ENCODE data around the gene DKK2.
"Not testable (repeated sequence)": the region's sequence is repeated elsewhere in the genome, so short reads cannot be mapped to it uniquely, and the experiment has no call there.

DKK2 gene

DNA sequence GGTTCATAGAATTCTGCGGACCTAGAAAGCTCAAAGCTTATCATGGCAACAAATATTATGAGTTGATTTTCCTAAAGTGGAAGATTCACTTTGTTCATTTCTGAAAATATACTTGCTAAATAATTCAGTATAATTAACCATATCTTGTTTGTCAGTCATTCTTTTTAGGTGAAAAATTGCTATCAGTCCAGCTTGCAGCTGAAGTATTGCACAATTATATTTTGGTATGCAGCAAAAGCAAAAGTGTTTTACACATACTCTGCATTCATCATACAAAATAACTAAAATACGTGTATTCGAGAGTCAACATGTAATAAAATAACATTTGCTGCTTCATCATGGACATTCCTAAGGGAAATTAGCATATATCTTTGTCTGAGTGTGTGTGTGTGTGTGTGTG is 24.8 kb downstream of the DKK2 start:
- no peak for DNase-seq

DNA sequence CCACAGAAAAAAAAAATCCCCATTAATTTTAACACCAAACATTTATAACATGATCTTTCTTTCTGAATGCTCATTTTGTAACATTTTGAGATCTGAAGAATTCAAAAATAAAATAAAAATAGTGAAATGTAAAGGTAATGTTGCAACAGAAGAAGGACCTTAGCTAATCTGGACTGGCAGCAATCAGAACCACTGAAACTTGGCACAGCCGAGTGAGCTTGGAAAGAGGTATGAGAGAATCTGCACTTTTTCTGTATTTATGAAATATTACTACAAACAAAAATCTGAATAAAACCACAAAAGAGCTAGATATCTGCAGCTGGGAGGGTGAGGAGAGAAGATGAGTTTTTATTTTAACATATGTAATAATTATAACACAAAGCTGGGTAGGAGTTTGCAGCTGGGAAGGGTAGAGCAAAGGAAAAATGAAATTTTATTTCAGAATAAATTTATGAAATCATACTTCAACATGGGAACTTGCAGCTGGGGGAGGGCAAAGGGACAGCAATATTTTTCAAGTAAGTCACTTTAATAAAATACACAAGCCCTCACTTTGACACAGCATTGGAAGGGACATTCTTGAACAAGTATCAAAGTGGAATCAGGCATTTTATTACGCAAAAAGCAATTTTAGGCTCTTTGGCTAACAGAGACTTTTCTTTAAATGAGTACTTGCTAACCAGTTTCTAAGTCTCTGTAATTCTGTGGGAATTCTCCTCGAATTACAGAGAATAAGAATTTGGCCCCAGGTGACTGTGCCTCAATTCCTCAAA is 26.7 kb downstream of the DKK2 start:
- DNase-seq, result no peak

DNA sequence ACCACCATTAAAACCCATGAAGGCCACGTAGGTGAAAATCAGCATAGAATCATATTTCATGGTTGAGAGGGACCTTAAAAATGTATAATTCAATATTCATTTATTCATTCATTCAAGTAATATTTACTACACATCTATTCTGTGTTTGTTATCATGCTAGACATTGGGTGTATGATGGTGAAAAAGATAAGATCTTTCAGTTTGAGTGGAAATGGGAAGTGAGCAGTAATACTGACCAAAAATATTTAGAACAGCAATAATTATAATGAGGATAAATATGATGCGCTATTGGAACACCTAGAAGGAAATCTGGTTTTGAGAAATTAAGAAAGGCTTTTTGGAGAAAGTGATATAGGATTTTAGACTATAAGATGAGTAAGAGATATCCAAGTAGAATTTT is 28.0 kb downstream of the DKK2 start:
- no peak for DNase-seq

DNA sequence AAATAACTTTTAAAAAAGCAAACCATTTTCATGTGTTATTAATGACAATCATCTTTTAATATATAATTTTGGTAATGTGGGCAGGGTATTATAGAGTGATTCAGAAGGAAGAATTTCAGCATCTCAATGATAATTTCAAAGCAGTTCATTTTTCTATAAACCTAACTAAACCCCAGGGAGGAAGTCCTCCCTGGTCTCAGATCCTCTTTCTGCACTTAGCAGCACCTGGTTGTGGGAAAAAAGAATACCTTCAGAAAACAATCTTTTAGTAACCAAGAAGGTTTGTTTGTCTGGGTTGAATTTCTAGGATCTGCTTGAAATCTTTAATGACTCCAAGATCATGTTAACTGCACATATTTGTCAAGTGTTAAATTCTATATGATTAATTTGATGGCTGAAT is 29.9 kb downstream of the DKK2 start:
- DNase-seq, result no peak

DNA sequence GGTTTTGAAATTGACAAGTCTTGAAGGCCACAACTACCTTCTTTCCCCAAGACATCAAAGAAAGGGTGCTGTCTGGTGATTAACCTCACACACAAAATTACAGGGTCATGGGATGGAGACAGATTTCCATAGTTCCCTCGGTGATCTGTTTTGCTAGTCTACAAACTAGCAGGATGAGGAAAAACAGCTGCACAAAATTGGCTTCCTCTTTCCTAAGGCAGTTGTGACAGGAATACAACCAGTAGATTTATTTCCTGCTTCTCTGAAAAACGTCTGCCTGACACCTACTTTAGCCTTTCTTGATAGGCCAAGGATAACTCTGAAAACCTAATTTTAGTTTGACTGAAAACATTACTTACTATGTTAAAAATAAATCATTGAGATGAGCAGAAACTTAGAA is 39.6 kb downstream of the DKK2 start:
- DNase-seq, result no peak

DNA sequence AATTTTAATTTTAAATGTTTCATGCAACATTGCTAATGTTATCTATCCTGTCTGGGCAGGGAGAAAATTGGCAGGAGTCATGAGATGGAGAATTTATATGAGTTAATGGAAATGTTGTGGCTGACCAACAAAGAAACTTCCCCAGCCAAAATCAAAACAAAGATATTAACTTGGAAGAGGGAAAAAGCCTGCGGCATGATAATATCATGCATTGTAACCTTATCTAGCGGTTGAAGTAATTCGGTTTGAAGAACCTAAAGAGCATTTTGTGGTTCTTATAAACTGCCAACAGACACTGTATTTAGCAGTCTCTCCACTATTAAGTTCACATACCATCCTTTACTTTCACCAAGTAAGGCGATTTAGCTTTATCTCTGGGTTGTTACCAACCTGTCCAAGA is 42.3 kb downstream of the DKK2 start:
- no peak for DNase-seq

DNA sequence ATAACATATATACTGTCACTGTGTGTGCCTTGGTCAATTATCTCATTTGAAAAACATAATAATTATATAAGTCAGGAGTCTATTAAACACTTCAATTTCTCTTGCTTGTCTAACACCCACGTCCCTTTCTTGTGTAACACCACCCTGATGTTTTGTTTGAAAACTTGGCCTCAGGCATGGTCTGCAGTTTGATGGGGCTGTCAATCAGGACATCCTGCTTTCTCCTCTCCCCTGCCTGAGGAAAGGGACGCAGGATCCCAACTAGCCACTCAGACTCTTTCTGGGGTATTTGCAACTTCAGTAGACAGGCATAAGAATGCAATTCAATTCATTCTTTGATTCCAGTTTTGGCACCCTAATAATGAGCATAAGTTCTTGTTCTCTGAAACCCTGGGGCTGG is 48.8 kb downstream of the DKK2 start:
- DNase-seq, result no peak

DNA sequence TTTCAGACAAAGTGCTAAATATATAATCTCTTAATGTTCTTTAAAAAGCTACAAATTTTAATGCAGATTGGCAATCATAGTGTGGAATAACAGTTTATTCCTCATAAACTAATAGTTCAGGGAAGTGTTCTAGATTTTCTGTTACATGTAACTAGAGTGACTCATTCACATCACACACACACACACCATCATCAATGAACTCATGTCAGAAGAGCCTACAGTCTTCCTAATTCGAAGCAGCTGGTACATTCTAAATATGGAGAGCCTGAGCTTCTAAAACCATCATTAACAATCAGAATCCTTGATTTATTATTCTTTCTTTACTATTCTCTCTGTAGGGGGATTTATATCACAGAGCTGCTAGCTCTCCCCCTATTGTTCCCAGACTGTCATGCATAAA is 49.6 kb downstream of the DKK2 start:
- no peak for DNase-seq

DNA sequence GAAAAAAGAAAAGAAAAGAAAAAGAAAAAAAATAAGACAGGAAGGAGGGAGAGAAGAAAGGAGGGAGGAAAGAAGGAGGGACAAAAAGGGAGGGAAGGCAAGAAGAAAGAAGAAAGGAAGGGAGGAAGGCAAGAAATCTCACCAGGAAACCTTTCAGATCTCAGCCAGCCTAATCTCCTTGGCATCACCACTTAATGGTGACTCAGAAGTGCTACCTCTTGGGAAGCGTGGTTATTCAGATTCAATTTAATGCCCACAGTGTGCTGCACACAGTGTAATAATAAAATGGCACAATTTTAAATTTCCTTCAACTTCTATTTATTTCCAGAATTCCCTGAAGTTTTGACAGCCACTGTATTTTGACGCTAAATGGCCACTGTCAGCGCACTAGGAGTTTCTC is 50.3 kb downstream of the DKK2 start:
- no peak for DNase-seq

DNA sequence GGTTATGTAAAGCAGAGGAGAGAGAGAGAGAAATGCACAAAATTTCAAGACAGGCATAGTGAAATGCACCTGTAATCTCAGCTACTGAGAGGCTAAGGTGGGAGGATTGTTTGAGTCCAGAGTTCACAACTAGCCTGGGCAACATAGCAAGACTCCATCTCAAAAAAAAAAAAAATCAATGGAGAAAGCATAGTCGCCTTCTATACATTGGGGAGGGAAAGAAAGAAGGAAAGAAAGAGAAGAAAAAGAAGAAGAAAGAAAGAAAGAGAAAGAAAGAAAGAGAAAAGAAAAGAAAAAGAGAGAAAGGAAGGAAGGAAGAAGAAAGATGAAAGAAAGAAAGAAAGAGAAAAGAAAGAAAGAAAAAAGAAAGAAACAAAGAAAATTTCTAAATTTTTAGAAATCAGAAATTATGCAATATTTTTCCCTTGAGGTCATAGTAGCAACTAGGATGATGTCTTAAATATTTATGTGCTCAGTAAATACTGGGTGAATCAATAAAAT is 53.4 kb downstream of the DKK2 start:
- DNase-seq, result no peak

DNA sequence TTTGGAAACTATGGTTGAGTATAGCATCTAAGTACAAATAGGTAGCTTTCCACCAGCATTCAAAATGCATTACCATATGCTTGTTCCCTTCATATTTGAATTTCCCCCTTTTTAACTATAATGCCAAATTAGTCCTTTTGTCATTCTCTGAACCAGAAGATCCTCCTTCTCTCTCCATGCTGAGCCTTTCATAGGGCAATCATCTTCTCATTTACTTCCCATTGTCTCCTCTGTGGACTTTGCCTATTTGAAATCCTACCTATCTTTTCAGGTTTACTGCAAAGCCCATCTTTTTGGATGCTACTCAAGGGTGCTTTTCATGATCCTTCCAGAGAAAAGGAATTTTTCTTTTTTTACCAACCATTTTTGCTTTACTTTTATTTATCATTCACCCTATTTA is 54.7 kb downstream of the DKK2 start:
- no peak for DNase-seq

DNA sequence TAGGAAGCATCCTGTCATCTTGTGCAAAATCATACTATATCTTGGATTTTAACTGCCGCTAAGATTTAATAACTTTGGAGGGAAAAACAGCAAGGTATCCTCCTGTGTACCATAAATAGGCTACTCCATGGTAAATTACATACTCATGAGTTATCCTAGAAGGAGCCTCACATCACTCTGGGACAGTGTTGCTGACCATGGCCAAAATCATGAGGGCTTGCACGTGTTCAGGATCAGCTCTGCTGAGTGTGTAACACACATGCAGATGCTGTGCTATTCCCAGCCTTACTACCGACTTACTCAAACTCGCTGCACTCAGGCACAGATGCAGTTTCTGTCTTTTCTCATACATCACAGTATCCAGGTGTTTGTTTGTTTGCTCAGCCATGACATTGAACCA is 56.6 kb downstream of the DKK2 start:
- DNase-seq, result no peak

DNA sequence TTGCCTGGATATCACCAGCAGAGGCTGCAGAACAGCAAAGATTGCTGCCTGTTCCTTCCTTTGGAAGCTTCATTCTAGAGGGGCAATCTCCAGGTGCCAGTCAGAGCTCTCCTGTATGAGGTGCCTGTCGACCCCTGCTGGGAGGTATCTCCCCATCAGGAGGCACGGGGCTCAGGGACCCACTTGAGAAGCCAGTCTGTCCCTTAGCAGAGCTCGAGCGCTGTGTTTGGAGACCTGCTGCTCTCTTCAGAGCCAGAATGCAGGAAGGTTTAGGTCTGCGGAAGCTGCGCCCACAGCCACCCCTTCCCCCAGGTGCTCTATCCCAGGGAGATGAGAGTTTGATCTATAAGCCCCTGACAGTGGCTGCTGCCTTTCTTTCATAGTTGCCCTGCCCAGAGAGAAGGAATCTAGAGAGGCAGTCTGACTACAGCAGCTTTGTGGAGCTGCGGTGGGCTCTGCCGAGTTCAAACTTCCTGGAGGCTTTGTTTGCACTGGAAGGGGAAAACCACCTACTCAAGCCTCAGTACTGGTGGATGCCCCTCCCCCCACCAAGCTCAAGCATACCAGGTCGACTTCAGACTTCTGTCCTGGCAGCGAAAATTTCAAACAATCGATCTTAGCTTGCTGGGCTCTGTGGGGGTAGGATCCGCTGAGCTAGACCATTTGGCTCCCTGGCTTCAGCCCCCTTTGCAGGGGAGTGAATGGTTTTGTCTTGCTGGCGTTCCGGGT is 57.9 kb downstream of the DKK2 start:
- no peak for DNase-seq

DNA sequence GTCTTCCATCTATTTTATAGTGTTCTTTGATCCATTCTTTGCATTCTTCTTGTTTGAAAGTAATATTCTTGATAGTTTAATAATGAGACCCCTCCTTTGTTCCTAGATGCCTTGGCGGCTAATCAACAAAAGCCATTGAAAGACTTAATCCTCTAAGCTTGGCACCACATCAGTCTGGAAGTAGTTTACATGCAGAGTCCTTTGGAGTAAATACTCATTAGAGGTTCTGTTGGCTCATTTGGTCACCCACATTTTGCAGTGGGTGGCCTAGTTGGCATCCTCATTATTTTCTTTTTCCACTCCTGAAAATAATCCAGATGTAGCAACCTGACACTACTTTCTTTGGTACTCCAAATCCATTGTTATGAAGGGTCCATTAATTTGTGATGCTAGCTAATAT is 64.5 kb downstream of the DKK2 start:
- DNase-seq, result no peak

DNA sequence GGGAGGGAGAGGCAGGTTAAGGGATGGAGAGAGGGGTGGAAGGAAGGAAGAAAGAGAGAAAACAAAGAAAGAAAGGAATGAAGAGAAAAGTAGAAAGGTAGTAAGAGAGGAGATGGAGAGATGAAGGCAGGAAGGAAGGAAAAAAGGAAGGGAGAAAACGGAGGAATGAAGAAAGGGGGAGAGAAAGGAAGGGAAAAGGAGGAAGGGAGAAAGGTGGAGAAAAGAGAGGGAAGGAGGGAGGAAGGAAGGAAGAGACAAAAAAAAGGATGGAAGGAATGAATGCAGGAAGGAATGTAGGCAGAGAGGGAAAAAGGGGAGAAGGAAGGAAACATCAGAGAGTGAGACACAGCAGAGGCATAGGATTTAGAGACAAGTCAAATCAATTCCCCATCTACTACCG is 68.2 kb downstream of the DKK2 start:
- DNase-seq, result no peak

DNA sequence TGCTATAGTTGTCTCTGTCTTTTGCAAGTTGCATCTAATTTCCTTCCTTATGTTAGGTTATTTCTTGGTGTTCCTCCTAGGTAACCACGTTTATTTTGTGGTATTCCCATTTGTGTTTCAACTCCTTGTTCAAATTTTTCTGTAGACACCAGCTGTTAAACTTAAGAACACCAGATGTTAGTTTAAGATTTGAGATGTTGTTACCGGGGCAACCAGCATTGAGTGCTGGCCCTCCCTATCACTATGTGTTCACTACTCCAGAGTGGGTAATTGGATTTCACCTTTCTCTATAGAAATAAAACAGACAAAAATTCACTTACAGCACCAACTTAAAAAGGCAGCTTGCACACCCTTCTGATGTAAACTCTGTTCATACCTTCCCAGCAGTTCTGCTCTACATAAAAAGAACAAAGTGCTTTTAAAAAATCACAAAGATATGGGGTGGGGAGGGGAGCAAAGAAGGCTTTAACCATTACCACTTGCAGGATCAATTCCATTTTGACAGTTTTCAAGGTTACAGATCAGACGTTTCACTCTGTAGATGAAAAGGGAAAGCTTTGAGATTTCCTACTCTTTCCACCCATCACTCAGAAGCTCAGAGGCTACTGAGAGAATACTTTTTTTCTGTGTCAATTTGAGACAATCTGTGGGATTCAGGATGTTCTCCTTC is 82.9 kb downstream of the DKK2 start:
- DNase-seq, result no peak

DNA sequence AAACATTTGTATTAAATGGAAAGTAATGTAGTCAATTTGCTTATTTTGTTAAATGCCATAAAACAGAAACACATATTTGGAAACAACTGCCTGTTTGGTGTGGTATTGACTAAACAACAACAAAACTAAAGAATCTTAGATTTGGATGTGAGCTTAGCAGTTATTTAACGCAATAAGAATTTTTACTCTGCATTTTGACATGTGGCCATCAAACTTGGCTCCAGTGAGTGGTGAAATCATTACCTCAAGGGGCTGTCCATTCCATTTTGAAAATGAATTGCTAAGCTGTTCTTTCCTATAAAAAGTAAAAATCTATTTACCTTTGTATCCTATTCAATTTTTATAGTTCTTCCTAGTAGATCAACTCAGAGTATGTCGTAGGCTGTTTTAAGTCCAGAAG is 84.2 kb downstream of the DKK2 start:
- no peak for DNase-seq

DNA sequence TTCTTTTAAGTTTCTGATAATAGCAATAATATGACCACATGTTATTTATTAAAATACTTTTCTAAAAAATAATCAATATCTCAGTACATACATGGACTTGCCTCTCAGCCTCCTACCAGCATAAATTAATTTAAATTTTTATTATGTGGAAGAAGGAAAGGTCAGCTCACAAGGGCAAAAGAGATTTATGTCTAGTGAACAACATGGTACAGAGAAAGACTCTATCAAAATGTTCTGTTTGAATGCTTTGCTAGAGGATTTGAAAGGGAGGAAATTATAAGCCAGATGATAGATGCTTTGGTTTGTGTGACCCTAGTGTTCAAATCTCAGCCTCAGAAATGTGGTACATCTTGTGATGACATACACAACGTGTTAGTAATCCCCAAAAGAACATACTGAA is 94.3 kb downstream of the DKK2 start:
- DNase-seq, result no peak

DNA sequence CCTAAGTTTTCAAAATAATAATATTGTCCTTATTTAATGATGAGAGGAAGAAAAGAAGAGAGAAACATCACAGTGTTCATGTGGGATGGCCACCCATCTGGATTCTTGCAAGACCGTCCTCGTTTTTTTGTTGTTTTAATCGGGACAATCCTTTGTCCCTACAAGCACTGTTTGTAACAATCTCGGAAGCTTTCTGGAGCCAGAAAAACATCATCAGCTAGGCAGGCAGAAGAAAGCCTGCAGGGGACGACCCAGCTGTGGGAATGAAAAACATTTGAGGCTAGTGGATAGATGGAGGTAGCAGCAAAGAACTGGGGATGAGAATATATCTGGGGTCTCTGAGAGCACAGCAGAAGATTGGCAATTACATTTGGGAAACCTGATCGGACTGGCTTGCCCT is 105.6 kb downstream of the DKK2 start:
- DNase-seq, result no peak

DNA sequence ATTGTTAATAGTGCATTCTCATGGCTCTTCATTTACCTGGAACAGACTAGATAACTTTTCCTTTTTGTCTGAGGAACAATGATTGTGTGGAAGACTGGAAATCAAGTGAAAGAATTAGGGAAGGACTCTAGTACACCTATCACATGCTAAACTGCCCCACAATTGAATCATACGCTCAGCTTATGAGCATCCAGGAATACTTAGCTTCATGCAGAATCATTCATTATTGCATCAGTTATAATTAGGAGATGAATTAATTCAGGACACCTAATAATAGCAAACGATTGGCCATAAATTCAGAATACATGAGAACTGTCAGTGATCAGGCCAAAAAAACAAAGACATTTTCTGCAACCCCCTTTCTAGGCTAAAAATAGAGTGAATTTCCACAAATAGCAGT is 106.9 kb downstream of the DKK2 start:
- DNase-seq, result no peak

DNA sequence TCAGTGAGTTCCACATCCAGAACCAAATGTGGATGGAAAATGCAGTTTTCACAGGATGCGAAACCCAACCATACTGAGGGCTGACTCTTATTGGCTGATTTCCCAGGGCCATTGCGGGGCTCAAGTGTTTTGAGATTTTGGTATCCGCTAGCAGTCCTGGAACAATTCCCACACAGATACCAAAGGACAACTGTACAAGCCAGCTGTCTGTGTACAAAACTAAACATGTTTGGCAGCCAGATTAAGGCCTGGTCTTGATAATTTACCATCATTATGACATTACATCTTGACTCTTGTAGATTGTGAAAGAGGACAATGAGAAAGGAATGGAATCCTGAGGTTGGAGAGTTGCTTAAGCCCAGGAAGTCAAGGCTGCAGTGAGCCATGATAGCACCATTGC is 121.9 kb downstream of the DKK2 start:
- no peak for DNase-seq

DNA sequence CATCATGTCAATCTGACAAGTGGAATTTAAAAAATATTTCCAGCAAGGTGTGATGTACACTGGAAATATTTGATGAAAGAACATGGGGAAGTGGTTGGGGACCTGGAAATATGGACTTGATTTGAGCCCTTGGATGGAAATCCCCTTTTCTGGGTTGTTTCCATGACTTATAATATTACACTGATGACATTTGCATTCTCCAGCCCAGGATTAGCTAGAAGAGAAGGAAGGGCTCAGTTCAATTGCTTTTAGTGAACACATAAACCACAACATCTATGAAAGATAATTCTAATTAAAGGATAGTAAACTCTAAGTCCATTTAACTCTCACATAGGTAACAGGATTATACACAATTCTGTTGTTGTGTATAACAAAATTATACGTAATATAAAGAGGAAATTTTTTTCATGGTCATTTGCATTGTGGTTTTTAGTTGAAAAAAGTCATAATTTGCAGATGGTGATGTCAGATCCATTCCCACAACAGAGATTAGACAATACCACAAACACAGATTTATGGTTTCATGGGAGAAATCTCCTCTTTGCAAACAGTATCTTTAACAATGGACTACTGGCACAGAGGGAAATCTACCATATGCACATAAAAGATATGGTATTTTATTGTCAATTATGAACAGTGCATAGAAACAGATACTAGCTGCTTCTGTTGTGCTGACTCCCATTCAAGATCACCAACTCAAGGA is 126.5 kb downstream of the DKK2 start:
- DNase-seq, result no peak

DNA sequence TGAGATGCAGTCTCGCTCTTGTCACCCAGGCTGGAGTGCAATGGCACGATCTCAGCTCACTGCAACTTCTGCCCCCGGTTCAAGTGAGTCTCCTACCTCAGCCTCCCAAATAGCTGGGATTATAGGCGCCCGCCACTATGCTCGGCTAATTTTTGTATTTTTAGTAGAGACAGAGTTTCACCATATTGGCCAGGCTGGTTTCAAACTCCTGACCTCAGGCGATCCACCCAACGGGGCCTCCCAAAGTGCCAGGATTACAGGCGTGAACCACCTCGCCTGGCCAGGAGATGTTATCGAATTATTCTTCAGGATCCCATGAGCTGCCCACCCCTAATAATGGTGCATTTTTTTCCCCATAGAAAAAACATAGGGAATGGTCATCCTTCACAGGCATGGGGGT is 128.1 kb downstream of the DKK2 start:
- DNase-seq, result not testable (repeated sequence)

All from NCI-H2227 treated with DMSO at 0.1 percent for 48 hours (cell line).